Liver (tissue), 9 donors: ENCODE data around the gene PEAK1. TPM values are rescaled to one million over a fixed set of nuclear protein-coding genes. Genes with fewer than 3 reads are reported as not detected.

Source experiments
- DNase-seq: peaks from one replicate; pipeline ENCODE4 v3.0.0-alpha.2; 2017; ENCODE audit warnings: low spot score
- H3K27ac ChIP-seq, 2 donors: one replicate each; pipeline ENCODE4 v1.7.0; 2013; ENCODE audit warnings: inconsistent platforms in 2 of 2, low read length in 2 of 2, control low read depth in 1 of 2, low read depth in 1 of 2, mild to moderate bottlenecking in 1 of 2
- H3K27me3 ChIP-seq, 4 donors: one replicate each; pipeline versions ENCODE4 v1.6.1 to v1.7.0; 2013; ENCODE audit warnings: low read length in 3 of 4, inconsistent platforms in 1 of 4, mild to moderate bottlenecking in 1 of 4, moderate library complexity in 1 of 4; ENCODE audit not compliant: control insufficient read depth in 4 of 4, insufficient read depth in 4 of 4
- H3K36me3 ChIP-seq, 4 donors: one replicate each; pipeline versions ENCODE4 v1.6.1 to v1.7.0; 2013; ENCODE audit warnings: low read length in 3 of 4, mild to moderate bottlenecking in 3 of 4, low read depth in 1 of 4, moderate library complexity in 1 of 4; ENCODE audit not compliant: control insufficient read depth in 4 of 4, insufficient read depth in 3 of 4
- H3K4me1 ChIP-seq, 4 donors: one replicate each; pipeline versions ENCODE4 v1.6.1 to v1.7.0; 2013; ENCODE audit warnings: low read length in 3 of 4, mild to moderate bottlenecking in 3 of 4, moderate library complexity in 1 of 4; ENCODE audit not compliant: control insufficient read depth in 4 of 4, insufficient read depth in 4 of 4
- H3K4me3 ChIP-seq, 3 donors: one replicate each; pipeline versions ENCODE4 v1.6.1 to v1.7.0; 2013; ENCODE audit warnings: low read length in 3 of 3, control low read depth in 1 of 3, low read depth in 1 of 3, mild to moderate bottlenecking in 1 of 3
- H3K9ac ChIP-seq, 2 donors: one replicate each; pipeline ENCODE4 v1.7.0; 2013; ENCODE audit warnings: low read length in 2 of 2, mild to moderate bottlenecking in 2 of 2, moderate library complexity in 2 of 2, control low read depth in 1 of 2, low read depth in 1 of 2
- H3K9me3 ChIP-seq, 4 donors: one replicate each; pipeline versions ENCODE4 v1.6.1 to v1.7.0; 2013; ENCODE audit warnings: low read length in 3 of 4; ENCODE audit not compliant: control insufficient read depth in 4 of 4
- EGR1 ChIP-seq, 2 donors: IDR thresholded peaks; 2 replicates each; pipeline ENCODE4 v1.6.1; 2016 to 2018; ENCODE audit warnings: antibody characterized with exemption in 2 of 2, low read depth in 2 of 2
- FOXA2 ChIP-seq: IDR thresholded peaks from 2 replicates; pipeline ENCODE4 v1.6.1; 2016; ENCODE audit warnings: antibody characterized with exemption
- GABPA ChIP-seq, 2 donors: IDR thresholded peaks in 1 of 2; conservative IDR thresholded peaks in 1 of 2; 2 replicates each; pipeline ENCODE4 v1.6.1; 2016; ENCODE audit warnings: antibody characterized with exemption in 2 of 2, mild to moderate bottlenecking in 1 of 2, moderate library complexity in 1 of 2
- HNF4A ChIP-seq, 2 donors: conservative IDR thresholded peaks; 2 replicates each; pipeline ENCODE4 v1.6.1; 2016; ENCODE audit warnings: antibody characterized with exemption in 2 of 2, mild to moderate bottlenecking in 2 of 2
- HNF4G ChIP-seq: IDR thresholded peaks from 2 replicates; pipeline ENCODE4 v1.6.1; 2016; ENCODE audit warnings: antibody characterized with exemption
- RXRA ChIP-seq, 2 donors: IDR thresholded peaks; 2 replicates each; pipeline ENCODE4 v1.6.1; 2017 to 2018; ENCODE audit warnings: antibody characterized with exemption in 2 of 2, mild to moderate bottlenecking in 1 of 2
- SP1 ChIP-seq: IDR thresholded peaks from 2 replicates; pipeline ENCODE4 v1.6.1; 2018; ENCODE audit warnings: antibody characterized with exemption, mild to moderate bottlenecking
- YY1 ChIP-seq: IDR thresholded peaks from 2 replicates; pipeline ENCODE4 v1.6.1; 2016; ENCODE audit warnings: antibody characterized with exemption, mild to moderate bottlenecking
- WGBS: extraction: QIAGEN DNeasy Blood & Tissue Kit; methylation state at CpG from one replicate; pipeline ENCODE4 v1.1.7; 2013; 5-methylcytosine and 5-hydroxymethylcytosine counted together
- polyA plus RNA-seq, 2 donors: library from polyadenylated mRNA; stranded (reverse) in 1 of 2; unstranded in 1 of 2; fragments of 200-250 nt in 1 of 2; fragments of >200 nt in 1 of 2; fragmentation: Nextera tagmentation in 1 of 2; extraction: Ambion mirVana in 1 of 2; gene quantifications; one replicate each; pipeline versions ENCODE4 v1.2.1 to v1.2.3, GENCODE V29; 2013 to 2015
- total RNA-seq, 2 donors: library from RNA; depleted of rRNA; stranded (reverse); fragments of >200 nt; gene quantifications; one replicate each; pipeline ENCODE4 v1.2.3, GENCODE V29; 2014
- TF ChIP-seq, protein P1 (sequence below): IDR thresholded peaks from 2 replicates; pipeline ENCODE4 v1.6.1; 2016; ENCODE audit warnings: antibody characterized with exemption, mild to moderate bottlenecking
- TF ChIP-seq, protein P2 (sequence below): IDR thresholded peaks from 2 replicates; pipeline ENCODE4 v1.6.1; 2016; ENCODE audit warnings: antibody characterized with exemption
- TF ChIP-seq, protein P3 (sequence below): fragments of 150-350 bp; IDR thresholded peaks from 2 replicates; pipeline ENCODE4 v1.5.1; 2017; ENCODE audit warnings: improper control_type of control experiment, low read depth, low read length; ENCODE audit not compliant: missing input control
- TF ChIP-seq, protein P4 (sequence below): IDR thresholded peaks from 2 replicates; pipeline ENCODE4 v1.6.1; 2016; ENCODE audit warnings: antibody characterized with exemption
- donor health status: healthy.
- donor health status: healthy.
- donor health status: healthy.
- donor health status: healthy.
- donor health status: healthy.

Gene PEAK1
- total and polyA plus RNA-seq, 4 donors, result 1.8 to 14.9 (median 5.8) TPM

DNA sequence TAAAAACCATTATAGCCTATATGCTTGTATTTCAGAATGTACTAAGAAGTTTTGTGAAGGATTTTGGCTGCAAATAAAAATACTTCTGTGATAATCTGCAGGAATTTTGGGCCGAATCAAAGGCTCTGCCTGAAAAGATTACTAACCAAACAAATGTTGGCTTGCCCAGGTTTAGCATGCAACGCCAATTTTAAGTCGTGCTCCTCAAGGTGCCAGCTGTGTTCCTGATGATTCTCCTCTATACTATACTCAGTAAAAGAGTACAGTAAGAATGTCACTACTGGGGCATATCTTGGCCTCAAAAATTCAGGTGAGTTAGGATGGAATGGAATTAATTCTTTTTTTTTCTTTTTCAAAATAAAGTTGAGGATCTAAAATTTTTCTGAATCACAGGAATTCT, 198.2 kb downstream of the PEAK1 start:
- no peak for DNase-seq
- H3K9ac ChIP-seq, result no peak overlapping the region
- H3K27ac ChIP-seq, result no peak overlapping the region
- no peaks in the 10 kb centered on the region for H3K9me3 ChIP-seq
- no peak overlapping the region for H3K4me3 ChIP-seq
- H3K27me3 ChIP-seq, result no peaks in the 10 kb centered on the region
- TF ChIP-seq EGR1 (IDR thresholded peaks at IDR 0.05; ENCODE audit: low read depth in 2 of 2) (no peak), YY1 (no peak), SP1 (no peak), RXRA (IDR thresholded peaks at IDR 0.05) (no peak), FOXA2 (no peak), HNF4G (no peak), HNF4A (conservative IDR thresholded peaks at IDR 0.05) (no peak), GABPA (IDR thresholded peaks at IDR 0.05 in 1 of 2, conservative IDR thresholded peaks at IDR 0.05 in 1 of 2) (no peak)
- TF ChIP-seq, protein P1, sequence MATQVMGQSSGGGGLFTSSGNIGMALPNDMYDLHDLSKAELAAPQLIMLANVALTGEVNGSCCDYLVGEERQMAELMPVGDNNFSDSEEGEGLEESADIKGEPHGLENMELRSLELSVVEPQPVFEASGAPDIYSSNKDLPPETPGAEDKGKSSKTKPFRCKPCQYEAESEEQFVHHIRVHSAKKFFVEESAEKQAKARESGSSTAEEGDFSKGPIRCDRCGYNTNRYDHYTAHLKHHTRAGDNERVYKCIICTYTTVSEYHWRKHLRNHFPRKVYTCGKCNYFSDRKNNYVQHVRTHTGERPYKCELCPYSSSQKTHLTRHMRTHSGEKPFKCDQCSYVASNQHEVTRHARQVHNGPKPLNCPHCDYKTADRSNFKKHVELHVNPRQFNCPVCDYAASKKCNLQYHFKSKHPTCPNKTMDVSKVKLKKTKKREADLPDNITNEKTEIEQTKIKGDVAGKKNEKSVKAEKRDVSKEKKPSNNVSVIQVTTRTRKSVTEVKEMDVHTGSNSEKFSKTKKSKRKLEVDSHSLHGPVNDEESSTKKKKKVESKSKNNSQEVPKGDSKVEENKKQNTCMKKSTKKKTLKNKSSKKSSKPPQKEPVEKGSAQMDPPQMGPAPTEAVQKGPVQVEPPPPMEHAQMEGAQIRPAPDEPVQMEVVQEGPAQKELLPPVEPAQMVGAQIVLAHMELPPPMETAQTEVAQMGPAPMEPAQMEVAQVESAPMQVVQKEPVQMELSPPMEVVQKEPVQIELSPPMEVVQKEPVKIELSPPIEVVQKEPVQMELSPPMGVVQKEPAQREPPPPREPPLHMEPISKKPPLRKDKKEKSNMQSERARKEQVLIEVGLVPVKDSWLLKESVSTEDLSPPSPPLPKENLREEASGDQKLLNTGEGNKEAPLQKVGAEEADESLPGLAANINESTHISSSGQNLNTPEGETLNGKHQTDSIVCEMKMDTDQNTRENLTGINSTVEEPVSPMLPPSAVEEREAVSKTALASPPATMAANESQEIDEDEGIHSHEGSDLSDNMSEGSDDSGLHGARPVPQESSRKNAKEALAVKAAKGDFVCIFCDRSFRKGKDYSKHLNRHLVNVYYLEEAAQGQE, result no peak
- TF ChIP-seq, protein P2, sequence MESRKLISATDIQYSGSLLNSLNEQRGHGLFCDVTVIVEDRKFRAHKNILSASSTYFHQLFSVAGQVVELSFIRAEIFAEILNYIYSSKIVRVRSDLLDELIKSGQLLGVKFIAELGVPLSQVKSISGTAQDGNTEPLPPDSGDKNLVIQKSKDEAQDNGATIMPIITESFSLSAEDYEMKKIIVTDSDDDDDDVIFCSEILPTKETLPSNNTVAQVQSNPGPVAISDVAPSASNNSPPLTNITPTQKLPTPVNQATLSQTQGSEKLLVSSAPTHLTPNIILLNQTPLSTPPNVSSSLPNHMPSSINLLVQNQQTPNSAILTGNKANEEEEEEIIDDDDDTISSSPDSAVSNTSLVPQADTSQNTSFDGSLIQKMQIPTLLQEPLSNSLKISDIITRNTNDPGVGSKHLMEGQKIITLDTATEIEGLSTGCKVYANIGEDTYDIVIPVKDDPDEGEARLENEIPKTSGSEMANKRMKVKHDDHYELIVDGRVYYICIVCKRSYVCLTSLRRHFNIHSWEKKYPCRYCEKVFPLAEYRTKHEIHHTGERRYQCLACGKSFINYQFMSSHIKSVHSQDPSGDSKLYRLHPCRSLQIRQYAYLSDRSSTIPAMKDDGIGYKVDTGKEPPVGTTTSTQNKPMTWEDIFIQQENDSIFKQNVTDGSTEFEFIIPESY, result no peak
- TF ChIP-seq, protein P3, sequence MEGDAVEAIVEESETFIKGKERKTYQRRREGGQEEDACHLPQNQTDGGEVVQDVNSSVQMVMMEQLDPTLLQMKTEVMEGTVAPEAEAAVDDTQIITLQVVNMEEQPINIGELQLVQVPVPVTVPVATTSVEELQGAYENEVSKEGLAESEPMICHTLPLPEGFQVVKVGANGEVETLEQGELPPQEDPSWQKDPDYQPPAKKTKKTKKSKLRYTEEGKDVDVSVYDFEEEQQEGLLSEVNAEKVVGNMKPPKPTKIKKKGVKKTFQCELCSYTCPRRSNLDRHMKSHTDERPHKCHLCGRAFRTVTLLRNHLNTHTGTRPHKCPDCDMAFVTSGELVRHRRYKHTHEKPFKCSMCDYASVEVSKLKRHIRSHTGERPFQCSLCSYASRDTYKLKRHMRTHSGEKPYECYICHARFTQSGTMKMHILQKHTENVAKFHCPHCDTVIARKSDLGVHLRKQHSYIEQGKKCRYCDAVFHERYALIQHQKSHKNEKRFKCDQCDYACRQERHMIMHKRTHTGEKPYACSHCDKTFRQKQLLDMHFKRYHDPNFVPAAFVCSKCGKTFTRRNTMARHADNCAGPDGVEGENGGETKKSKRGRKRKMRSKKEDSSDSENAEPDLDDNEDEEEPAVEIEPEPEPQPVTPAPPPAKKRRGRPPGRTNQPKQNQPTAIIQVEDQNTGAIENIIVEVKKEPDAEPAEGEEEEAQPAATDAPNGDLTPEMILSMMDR, result no peak
- no peaks in the 10 kb centered on the region for H3K36me3 ChIP-seq
- H3K4me1 ChIP-seq, result no peaks in the 10 kb centered on the region
- WGBS, result 91% methylated on average over 3 of the region's 3 CpGs

GRCh38 chr15:77221174-77221573, 198.7 kb downstream of the PEAK1 start:
- TF ChIP-seq SP1 (no peak), HNF4G (no peak), GABPA (IDR thresholded peaks at IDR 0.05 in 1 of 2, conservative IDR thresholded peaks at IDR 0.05 in 1 of 2) (no peak)
- TF ChIP-seq, protein P1, result no peak
- TF ChIP-seq, protein P4, sequence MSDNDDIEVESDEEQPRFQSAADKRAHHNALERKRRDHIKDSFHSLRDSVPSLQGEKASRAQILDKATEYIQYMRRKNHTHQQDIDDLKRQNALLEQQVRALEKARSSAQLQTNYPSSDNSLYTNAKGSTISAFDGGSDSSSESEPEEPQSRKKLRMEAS, result no peak
- no peaks in the 10 kb centered on the region for H3K4me1 ChIP-seq
- 96% methylated on average over 3 of the region's 3 CpGs for WGBS
- no peak for DNase-seq
- H3K27me3 ChIP-seq, result no peaks in the 10 kb centered on the region
- H3K27ac ChIP-seq, result no peak overlapping the region
- no peaks in the 10 kb centered on the region for H3K9me3 ChIP-seq
- H3K4me3 ChIP-seq, result no peak overlapping the region
- H3K36me3 ChIP-seq, result no peaks in the 10 kb centered on the region
- H3K9ac ChIP-seq, result no peak overlapping the region
